IMR-90 (cell line): ENCODE results near the gene DNAJC5G. TPM values are rescaled to one million over a fixed set of nuclear protein-coding genes. Genes with fewer than 3 reads are reported as not detected.

Experiments used
- ATAC-seq: fragments of 200-7000 bp; cut with Tn5 transposase; 2 replicates; pipeline ENCODE4 v1.9.1; 2020; ENCODE audit warnings: low read depth, mild to moderate bottlenecking, moderate library complexity
- BruUV-seq: library from RNA; stranded (reverse); fragments of 400-500 nt; replicated peaks from 2 replicates; lab custom pipeline; 2021; lab: Mats Ljungman, UMichigan
- CTCF ChIA-PET: fragments of 300-600 bp; formaldehyde crosslinking; extraction: SDS; loops from one replicate; lab custom pipeline; 2021; ENCODE audit warnings: antibody characterized with exemption; lab: Yijun Ruan, JAX
- POLR2A ChIA-PET: fragments of 300-600 bp; sonication (Branson Sonifier 250); formaldehyde crosslinking; loops from one replicate; lab custom pipeline; 2022; ENCODE audit warnings: antibody characterized with exemption; ENCODE audit not compliant: unreplicated experiment; lab: Charles Lee
- DNase-seq: peaks from one replicate; pipeline ENCODE4 v3.0.0; 2013
- H2AFZ ChIP-seq: replicated peaks from 2 replicates; pipeline ENCODE3; 2013; ENCODE audit warnings: low read length, mild to moderate bottlenecking; ENCODE audit not compliant: poor library complexity
- H2AK5ac ChIP-seq: 2 replicates; pipeline ENCODE4 v1.6.1; 2013; ENCODE audit warnings: low read depth, low read length, inconsistent platforms
- H2AK9ac ChIP-seq: replicated peaks from 2 replicates; pipeline ENCODE3; 2013; ENCODE audit warnings: mild to moderate bottlenecking, low read depth, low read length, moderate library complexity; ENCODE audit not compliant: poor library complexity
- H2BK120ac ChIP-seq: 2 replicates; pipeline ENCODE4 v1.6.1; 2013; ENCODE audit warnings: low read depth, low read length, inconsistent platforms
- H2BK15ac ChIP-seq: 3 replicates; pipeline ENCODE4 v1.6.1; 2013; ENCODE audit warnings: low read depth, low read length, inconsistent platforms
- H2BK20ac ChIP-seq: 2 replicates; pipeline ENCODE4 v1.6.1; 2013; ENCODE audit warnings: low read depth, mild to moderate bottlenecking, inconsistent platforms, low read length, moderate library complexity
- H2BK5ac ChIP-seq: 2 replicates; pipeline ENCODE4 v1.6.1; 2013; ENCODE audit warnings: mild to moderate bottlenecking, low read depth, low read length, inconsistent platforms; ENCODE audit not compliant: poor library complexity, severe bottlenecking
- H3K14ac ChIP-seq: replicated peaks from 2 replicates; pipeline ENCODE4 v1.6.1; 2013; ENCODE audit warnings: low read depth, low read length, inconsistent platforms
- H3K18ac ChIP-seq: 2 replicates; pipeline ENCODE4 v1.6.1; 2013; ENCODE audit warnings: low read depth, low read length, control low read depth
- H3K23ac ChIP-seq: 2 replicates; pipeline ENCODE4 v1.6.1; 2013; ENCODE audit warnings: low read depth, low read length, inconsistent platforms
- H3K27ac ChIP-seq: 2 replicates; pipeline ENCODE4 v1.5.1; 2013; ENCODE audit warnings: mild to moderate bottlenecking, control low read depth, low read length; ENCODE audit not compliant: insufficient read depth
- H3K27me3 ChIP-seq: 2 replicates; pipeline ENCODE4 v1.6.1; 2013; ENCODE audit warnings: low read length; ENCODE audit not compliant: control insufficient read depth, insufficient read depth
- H3K36me3 ChIP-seq: 2 replicates; pipeline ENCODE4 v1.6.1; 2013; ENCODE audit warnings: low read length, mixed read lengths; ENCODE audit not compliant: control insufficient read depth, insufficient read depth
- H3K4ac ChIP-seq: 2 replicates; pipeline ENCODE4 v1.6.1; 2013; ENCODE audit warnings: low read depth, low read length, inconsistent platforms
- H3K4me1 ChIP-seq: 2 replicates; pipeline ENCODE4 v1.6.1; 2013; ENCODE audit warnings: low read length, mixed read lengths; ENCODE audit not compliant: control insufficient read depth, insufficient read depth
- H3K4me2 ChIP-seq: 2 replicates; pipeline ENCODE4 v1.6.1; 2013; ENCODE audit warnings: low read depth, mild to moderate bottlenecking, control low read depth, low read length, moderate library complexity
- H3K4me3 ChIP-seq: 2 replicates; pipeline ENCODE4 v1.5.1; 2013; ENCODE audit warnings: low read depth, mild to moderate bottlenecking, control low read depth, low read length, moderate library complexity; ENCODE audit not compliant: insufficient read depth
- H3K56ac ChIP-seq: 2 replicates; pipeline ENCODE4 v1.6.1; 2013; ENCODE audit warnings: low read length, inconsistent platforms; ENCODE audit not compliant: insufficient read depth; ENCODE audit errors: extremely low read depth
- H3K79me1 ChIP-seq, 2 experiments: 2 replicates each; pipeline ENCODE4 v1.6.1; 2013; ENCODE audit warnings: low read length in 2 of 2, inconsistent platforms in 1 of 2, low read depth in 1 of 2
- H3K9ac ChIP-seq: 2 replicates; pipeline ENCODE4 v1.6.1; 2013; ENCODE audit warnings: low read depth, low read length, control low read depth
- H3K9me1 ChIP-seq: 2 replicates; pipeline ENCODE4 v1.6.1; 2013; ENCODE audit warnings: low read length, inconsistent platforms; ENCODE audit not compliant: insufficient read depth
- H3K9me3 ChIP-seq: 2 replicates; pipeline ENCODE4 v1.6.1; 2013; ENCODE audit warnings: low read length; ENCODE audit not compliant: control insufficient read depth, insufficient read depth
- H4K20me1 ChIP-seq: 2 replicates; pipeline ENCODE4 v1.6.1; 2013; ENCODE audit warnings: low read length, inconsistent platforms; ENCODE audit not compliant: insufficient read depth
- H4K5ac ChIP-seq: 2 replicates; pipeline ENCODE4 v1.6.1; 2013; ENCODE audit warnings: mild to moderate bottlenecking, low read depth, low read length, control low read depth
- H4K8ac ChIP-seq, 2 experiments: 2 replicates each; pipeline ENCODE4 v1.6.1; 2013; ENCODE audit warnings: low read depth in 2 of 2, low read length in 2 of 2, control low read depth in 1 of 2, inconsistent platforms in 1 of 2
- H4K91ac ChIP-seq: 2 replicates; pipeline ENCODE4 v1.6.1; 2013; ENCODE audit warnings: low read depth, low read length, inconsistent platforms; ENCODE audit not compliant: insufficient read depth
- CEBPB ChIP-seq: IDR thresholded peaks from 2 replicates; pipeline ENCODE4 v1.6.1; 2012; ENCODE audit warnings: low read depth, low read length, improper control_type of control experiment
- CHD1 ChIP-seq: IDR thresholded peaks from 2 replicates; pipeline ENCODE4 v1.6.1; 2012; ENCODE audit warnings: low read depth, low read length, improper control_type of control experiment
- ELK1 ChIP-seq: fragments of 150-350 bp; IDR thresholded peaks from 2 replicates; pipeline ENCODE4 v1.6.1; 2016; ENCODE audit warnings: low read depth, mild to moderate bottlenecking, low read length, moderate library complexity, borderline replicate concordance
- FOS ChIP-seq: fragments of 150-350 bp; IDR thresholded peaks from 2 replicates; pipeline ENCODE4 v1.6.1; 2016; ENCODE audit warnings: low read depth, low read length
- NFE2L2 ChIP-seq: fragments of 150-350 bp; IDR thresholded peaks from 2 replicates; pipeline ENCODE4 v1.6.1; 2016; ENCODE audit warnings: low read depth, mild to moderate bottlenecking, low read length
- POLR2A ChIP-seq: IDR thresholded peaks from 2 replicates; pipeline ENCODE4 v1.6.1; 2012; ENCODE audit warnings: mild to moderate bottlenecking, low read depth, low read length
- RAD21 ChIP-seq: IDR thresholded peaks from 2 replicates; pipeline ENCODE4 v1.6.1; 2012; ENCODE audit warnings: low read length, improper control_type of control experiment
- RCOR1 ChIP-seq: IDR thresholded peaks from 2 replicates; pipeline ENCODE4 v1.6.1; 2012; ENCODE audit warnings: mild to moderate bottlenecking, low read length, improper control_type of control experiment; ENCODE audit not compliant: insufficient replicate concordance
- RFX5 ChIP-seq: IDR thresholded peaks from 2 replicates; pipeline ENCODE4 v1.8.0; 2012; ENCODE audit warnings: low read depth, mild to moderate bottlenecking, low read length, moderate library complexity
- WGBS, 2 experiments: methylation state at CpG; one replicate each; pipeline versions ENCODE4 v1.1.5 to v1.1.7; 2013; ENCODE audit warnings: missing lambda C conversion rate in 2 of 2; ENCODE audit not compliant: insufficient read length in 1 of 2; ENCODE audit errors: extremely low coverage in 2 of 2; 5-methylcytosine and 5-hydroxymethylcytosine counted together
- dilution Hi-C: fragments of 300-500 bp; cut with HindIII; formaldehyde crosslinking; loops from one replicate; pipeline ENCODE4 v1.14.3; 2018; ENCODE audit warnings: low sequenced_read_pairs; ENCODE audit not compliant: unreplicated experiment
- in situ Hi-C: fragments of 300-500 bp; cut with MboI; formaldehyde crosslinking; loops from 3 replicates; pipeline ENCODE4 v1.14.3; 2019; ENCODE audit warnings: low sequenced_read_pairs, inconsistent platforms, mixed read lengths
- intact Hi-C: fragments of 100-400 bp; cut with micrococcal nuclease; formaldehyde crosslinking; loops from 2 replicates; pipeline ENCODE4 v1.10.0; 2022
- polyA plus RNA-seq, 3 experiments: library from polyadenylated mRNA; depleted of rRNA; stranded (reverse); fragments of >200 nt; gene quantifications; 2 replicates each; pipeline ENCODE4 v1.2.3, GENCODE V29; 2012; ENCODE audit warnings: low replicate concordance in 1 of 3
- total RNA-seq: library from RNA; depleted of rRNA; stranded (reverse); fragments of >200 nt; gene quantifications from 2 replicates; pipeline ENCODE4 v1.2.3, GENCODE V29; 2012

Gene DNAJC5G
- total and polyA plus RNA-seq, 2 of the 4 experiments (the other 2 are of a cell fraction) = not detected

DNA sequence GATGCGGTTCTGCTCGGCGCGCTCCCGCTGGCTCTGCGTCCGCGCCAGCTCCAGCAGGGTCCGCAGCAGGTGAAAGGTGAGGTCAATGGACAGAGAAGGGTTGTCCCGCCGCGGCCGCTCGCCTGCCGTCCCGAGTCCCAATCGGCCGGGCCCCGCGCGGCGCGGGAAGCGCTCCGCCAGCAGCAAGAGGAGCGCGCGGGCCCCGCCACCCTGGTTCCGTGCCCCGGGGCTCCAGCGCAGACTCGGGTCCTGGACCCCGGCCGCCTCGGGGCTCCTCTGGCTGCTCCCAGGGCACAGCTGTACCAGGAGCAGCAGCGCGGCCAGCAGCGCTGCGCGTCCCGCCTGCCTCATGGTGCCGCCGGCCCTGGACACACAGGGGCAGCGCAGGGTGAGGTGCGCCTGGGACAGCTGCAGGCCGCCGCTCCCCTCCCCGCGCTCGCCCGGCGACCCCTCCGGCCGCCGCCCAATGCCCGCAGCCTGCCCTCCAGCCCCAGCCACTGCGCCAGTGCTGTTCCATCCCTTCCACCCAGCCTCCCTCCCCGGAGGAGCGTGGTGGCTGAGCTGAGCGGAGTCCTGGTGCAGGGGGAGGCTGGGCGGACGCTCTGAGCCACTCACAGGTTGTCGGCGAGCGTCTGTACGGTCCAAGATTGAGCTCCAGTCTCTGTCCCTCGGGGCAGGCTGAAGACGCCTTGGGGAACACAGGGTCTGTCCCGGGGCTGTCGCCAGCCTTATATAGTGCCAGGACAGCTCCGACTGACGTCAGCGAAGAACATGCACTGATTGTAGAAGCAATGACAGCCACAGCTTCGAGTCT, 32.5 kb downstream of the DNAJC5G start:
- Histone ChIP-seq H4K20me1 (peaks cover 10% of the 10 kb centered on the region), H4K91ac (no peak overlapping the region), H4K5ac (no peak overlapping the region), H3K4ac (no peak overlapping the region), H3K56ac (no peak overlapping the region), H2AK5ac (no peak overlapping the region), H3K9ac (no peak overlapping the region), H2BK20ac (no peak overlapping the region), H3K4me2 (no peak overlapping the region), H3K23ac (no peak overlapping the region), H2BK15ac (no peak overlapping the region), H3K27ac (no peak overlapping the region), H3K14ac (no peak overlapping the region), H2AFZ (peak overlapping the region; percentile 21), H3K18ac (no peak overlapping the region), H2AK9ac (peak overlapping the region; percentile 10), H2BK5ac (no peak overlapping the region), H3K27me3 (peaks cover 41% of the 10 kb centered on the region), H3K4me1 (no peaks in the 10 kb centered on the region; the same call in 1 of the 2 replicates), H3K9me3 (no peaks in the 10 kb centered on the region; the same call in 1 of the 2 replicates), H2BK120ac (no peak overlapping the region), H3K36me3 (peaks cover 14% of the 10 kb centered on the region), H3K9me1 (no peaks in the 10 kb centered on the region; the same call in 1 of the 2 replicates), H3K79me1 (no peaks in the 10 kb centered on the region), H4K8ac (no peak overlapping the region), H3K4me3 (no peak overlapping the region)
- CTCF ChIA-PET = no interaction called here
- BruUV-seq = no TSS peak
- peak; percentile 8; the same call in 1 of the 2 replicates for ATAC-seq
- POLR2A ChIA-PET = interaction anchor here (0.6 kb wide), 1 partner anchor 61 kb away, joined by 3 read pairs; no protein-coding TSS in a partner anchor
- 12% methylated on average over 40 of the region's 75 CpGs; no CpG with 5 or more reads in 1 of the 2 experiments for WGBS, 2 experiments
- TF ChIP-seq CHD1 = no peak
- TF ChIP-seq FOS = no peak
- no peak for TF ChIP-seq RAD21
- no peak for TF ChIP-seq RFX5
- TF ChIP-seq POLR2A = no peak
- TF ChIP-seq RCOR1 = no peak
- TF ChIP-seq ELK1 = no peak
- no peak for TF ChIP-seq NFE2L2
- no peak for TF ChIP-seq CEBPB
- intact Hi-C loops = no loop called here
- in situ Hi-C loops = no loop called here
- DNase-seq = no peak
- dilution Hi-C loops = no loop called here
